Peyer's patch (tissue), 4 donors: ENCODE results near the gene SLC16A3. TPM values are rescaled to one million over a fixed set of nuclear protein-coding genes. Genes with fewer than 3 reads are reported as not detected.
"Not testable (repeated sequence)": the region's sequence is repeated elsewhere in the genome, so short reads cannot be mapped to it uniquely, and the experiment has no call there.

Experiments used
- DNase-seq, 3 donors: peaks; one replicate each; pipeline ENCODE4 v3.0.0-alpha.2; 2017 to 2019
- H3K27ac ChIP-seq, 4 donors: fragments of 200-600 bp; sonication (generic); one replicate each; pipeline ENCODE4 v1.5.1; 2016 to 2019
- H3K27me3 ChIP-seq, 2 donors: fragments of 200-600 bp; sonication (generic); one replicate each; pipeline ENCODE4 v1.5.1; 2019
- H3K36me3 ChIP-seq, 3 donors: fragments of 200-600 bp; sonication (generic); one replicate each; pipeline ENCODE4 v1.5.1; 2016 to 2019
- H3K4me1 ChIP-seq, 4 donors: fragments of 200-600 bp; sonication (generic); one replicate each; pipeline ENCODE4 v1.5.1; 2016 to 2019
- H3K4me3 ChIP-seq, 4 donors: fragments of 200-600 bp; sonication (generic); 1 replicate in 3 of 4; 2 replicates in 1 of 4; pipeline ENCODE4 v1.5.1; 2016 to 2019; ENCODE audit warnings: mild to moderate bottlenecking in 1 of 4
- H3K9me3 ChIP-seq, 4 donors: fragments of 200-600 bp; sonication (generic); one replicate each; pipeline ENCODE4 v1.5.1; 2016 to 2019; ENCODE audit warnings: mild to moderate bottlenecking in 1 of 4
- CTCF ChIP-seq, 6 experiments: fragments of 450-650 bp in 4 of 6; fragments of 200-600 bp in 2 of 6; sonication (generic) in 1 of 6; IDR thresholded peaks; one replicate each; pipeline ENCODE4 v1.5.1; 2017 to 2019; ENCODE audit warnings: antibody characterized with exemption in 6 of 6, mild to moderate bottlenecking in 3 of 6, moderate library complexity in 1 of 6
- POLR2A ChIP-seq, 2 donors: fragments of 450-650 bp; IDR thresholded peaks; one replicate each; pipeline ENCODE4 v1.5.1; 2017; ENCODE audit warnings: antibody characterized with exemption in 2 of 2, mild to moderate bottlenecking in 2 of 2, moderate library complexity in 2 of 2
- total RNA-seq, 4 donors: library from RNA; depleted of rRNA; stranded (reverse); fragments of >200 nt; gene quantifications; one replicate each; pipeline ENCODE4 v1.1.0, GENCODE V29; 2016

Gene SLC16A3
- total RNA-seq, 4 donors from 2014 or later = 18.9 to 55.0 (median 35.3) TPM

GRCh38 chr17:82186221-82186620 lies 42.6 kb upstream of the SLC16A3 start:
- H3K4me3 ChIP-seq = no peak overlapping the region
- H3K27me3 ChIP-seq = no peaks in the 10 kb centered on the region
- no peak overlapping the region for H3K27ac ChIP-seq
- no peak for TF ChIP-seq CTCF (IDR thresholded peaks at IDR 0.05)
- no peak for TF ChIP-seq POLR2A (IDR thresholded peaks at IDR 0.05)
- peaks cover 0 to 33% (median 0%) of the 10 kb centered on the region in 3 donors for H3K36me3 ChIP-seq
- no peaks in the 10 kb centered on the region for H3K4me1 ChIP-seq
- no peak for DNase-seq
- H3K9me3 ChIP-seq = no peaks in the 10 kb centered on the region

- Histone ChIP-seq H3K27ac (no peak overlapping the region), H3K4me1 (no peaks in the 10 kb centered on the region), H3K36me3 (peaks cover 0 to 30% (median 0%) of the 10 kb centered on the region in 3 donors), H3K9me3 (no peaks in the 10 kb centered on the region), H3K4me3 (no peak overlapping the region), H3K27me3 (no peaks in the 10 kb centered on the region)
- no peak for DNase-seq
- TF ChIP-seq POLR2A (IDR thresholded peaks at IDR 0.05) (no peak), CTCF (IDR thresholded peaks at IDR 0.05) (no peak)
Measured at GRCh38 chr17:82187500-82187899, 41.3 kb upstream of the SLC16A3 start.

GRCh38 chr17:82188001-82188961 lies 40.6 kb upstream of the SLC16A3 start:
- no peaks in the 10 kb centered on the region for H3K27me3 ChIP-seq
- peaks cover 0 to 25% (median 0%) of the 10 kb centered on the region in 3 donors for H3K36me3 ChIP-seq
- H3K27ac ChIP-seq = no peak overlapping the region
- H3K9me3 ChIP-seq = no peaks in the 10 kb centered on the region
- DNase-seq = no peak
- TF ChIP-seq POLR2A (IDR thresholded peaks at IDR 0.05) (no peak), CTCF (IDR thresholded peaks at IDR 0.05) (no peak)
- H3K4me1 ChIP-seq = peaks cover 0 to 5% (median 0%) of the 10 kb centered on the region in 4 donors
- no peak overlapping the region for H3K4me3 ChIP-seq

GRCh38 chr17:82193050-82193449 lies 35.8 kb upstream of the SLC16A3 start:
- H3K27me3 ChIP-seq, H3K4me1 ChIP-seq, H3K9me3 ChIP-seq, DNase-seq, H3K4me3 ChIP-seq, H3K36me3 ChIP-seq: not testable (repeated sequence)
- peak overlapping the region in 3 of 4 donors; percentile 30 to 76 (median 75) for H3K27ac ChIP-seq

GRCh38 chr17:82193520-82194220 lies 35.2 kb upstream of the SLC16A3 start:
- no peaks in the 10 kb centered on the region for H3K27me3 ChIP-seq
- H3K4me1 ChIP-seq = peaks cover 0 to 7% (median 0%) of the 10 kb centered on the region in 4 donors
- H3K27ac ChIP-seq = peak overlapping the region in 3 of 4 donors; percentile 30 to 76 (median 75)
- TF ChIP-seq POLR2A (IDR thresholded peaks at IDR 0.05) = peak; percentile 8 to 20
- TF ChIP-seq CTCF (IDR thresholded peaks at IDR 0.05) = no peak
- H3K4me3 ChIP-seq = peak overlapping the region in 2 of 4 donors; percentile 5 to 18
- H3K9me3 ChIP-seq = no peaks in the 10 kb centered on the region
- H3K36me3 ChIP-seq = peaks cover 0 to 8% (median 0%) of the 10 kb centered on the region in 3 donors
- DNase-seq = peak in 2 of 3 donors; percentile 81 to 86

GRCh38 chr17:82194765-82195164 lies 34.1 kb upstream of the SLC16A3 start:
- Histone ChIP-seq H3K36me3 (peaks cover 0 to 8% (median 0%) of the 10 kb centered on the region in 3 donors), H3K27me3 (no peaks in the 10 kb centered on the region), H3K4me3 (no peak overlapping the region), H3K4me1 (peaks cover 0 to 7% (median 0%) of the 10 kb centered on the region in 4 donors), H3K27ac (no peak overlapping the region), H3K9me3 (no peaks in the 10 kb centered on the region)
- no peak for DNase-seq
- no peak for TF ChIP-seq POLR2A (IDR thresholded peaks at IDR 0.05)
- no peak for TF ChIP-seq CTCF (IDR thresholded peaks at IDR 0.05)
